ENCODE results near the gene GFM1.
"Not testable (repeated sequence)": the region's sequence is repeated elsewhere in the genome, so short reads cannot be mapped to it uniquely, and the experiment has no call there.

Gene GFM1

DNA sequence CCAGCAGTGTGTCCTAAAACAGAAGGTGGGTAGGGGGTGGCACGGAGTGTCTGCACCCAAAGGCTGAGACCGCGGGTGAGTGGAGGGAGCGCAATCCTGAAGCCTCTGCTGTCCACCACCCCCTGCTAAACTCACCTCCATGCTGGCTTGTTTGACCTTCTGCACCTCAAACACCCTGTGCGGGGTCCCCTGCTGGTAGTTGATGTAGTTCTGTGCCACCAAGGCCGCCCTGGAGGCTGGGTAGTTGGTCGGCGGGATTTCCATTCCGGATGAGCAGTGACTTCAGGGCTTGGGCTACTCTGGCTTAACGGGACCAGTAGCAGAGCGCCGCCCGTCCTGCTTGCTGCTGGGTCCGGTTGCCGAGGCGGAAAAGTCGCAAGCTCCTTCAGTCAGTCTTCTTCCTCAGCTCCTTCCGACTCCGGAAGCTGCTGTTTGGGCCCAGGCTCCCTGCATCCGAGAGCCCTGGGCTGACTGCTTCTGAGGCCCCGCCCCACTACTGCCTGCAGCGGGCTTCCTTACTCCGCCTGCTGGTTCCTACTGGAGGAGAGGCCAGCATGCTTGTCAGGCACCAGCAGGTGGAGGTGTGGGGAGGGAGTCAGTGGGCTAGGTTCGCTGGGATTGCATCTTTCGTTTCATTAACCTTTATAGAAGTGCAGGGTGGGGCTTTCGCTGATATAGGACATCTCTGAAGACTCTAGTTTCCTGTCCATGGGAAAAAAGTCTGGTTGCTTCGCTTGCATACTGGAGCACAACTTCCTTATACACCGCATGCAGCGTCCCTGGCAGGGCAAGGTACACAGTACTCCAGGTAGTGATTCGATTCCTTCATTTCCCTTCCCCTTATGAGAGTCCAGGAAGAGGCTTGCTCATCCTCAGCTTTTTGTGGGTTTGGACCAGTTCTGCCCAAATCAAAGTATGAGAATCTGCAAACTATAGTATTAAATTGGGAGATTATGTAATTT, 28.2 kb downstream of the GFM1 start, which contains the start of gene LXN:
LXN (minus strand) TSS at position 434 of the 962 bp plus-strand sequence; CDS start at position 264, 170 bp downstream.
- FAIRE-seq (peak; percentile 67), DNase-seq (ENCODE audit: insufficient read length, low spot score) (peak; percentile 72)

DNA sequence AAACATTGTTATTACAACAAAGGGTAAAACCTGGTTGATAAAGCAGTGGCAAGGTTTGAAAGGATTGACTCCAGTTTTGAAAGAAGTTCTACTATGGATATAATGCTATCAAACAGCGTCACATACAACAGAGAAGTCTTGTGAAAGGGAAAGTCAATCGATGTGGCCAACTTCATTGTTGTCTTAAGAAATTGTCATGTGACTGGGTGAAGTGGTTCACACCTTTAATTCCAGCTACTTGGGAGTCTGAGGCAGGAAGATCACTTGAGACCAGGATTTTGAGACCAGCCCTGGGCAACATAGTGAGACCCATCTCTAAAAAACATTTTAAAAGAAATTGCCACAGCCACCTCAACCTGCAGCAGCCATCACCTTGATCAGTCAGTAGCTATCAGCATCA, 34.4 kb downstream of the GFM1 start:
- FAIRE-seq, result no peak
- DNase-seq (ENCODE audit: insufficient read length, low spot score), result no peak

DNA sequence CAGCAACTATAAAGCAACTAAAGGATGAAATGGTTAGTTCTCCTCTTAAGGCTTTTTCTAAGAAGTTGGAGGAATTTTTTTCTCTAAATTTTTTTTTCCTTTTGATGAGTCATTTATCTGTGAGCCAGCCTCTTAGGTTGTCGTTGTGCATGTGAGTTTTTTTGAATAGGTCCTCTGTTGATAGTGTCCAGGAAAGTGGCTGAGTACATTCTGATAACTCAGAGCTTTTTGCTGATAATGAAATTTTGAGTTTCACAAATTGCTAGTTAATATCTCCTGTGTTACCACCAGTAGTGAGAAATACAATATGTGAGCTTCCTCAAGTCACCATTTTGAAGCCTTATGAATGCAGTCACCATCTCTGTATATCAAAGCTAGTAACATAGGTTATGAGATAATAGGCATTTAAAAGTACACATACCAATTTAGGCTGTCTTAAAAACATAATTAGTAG, 35.2 kb downstream of the GFM1 start:
- no peak for DNase-seq (ENCODE audit: insufficient read length, low spot score)
- FAIRE-seq, result no peak

DNA sequence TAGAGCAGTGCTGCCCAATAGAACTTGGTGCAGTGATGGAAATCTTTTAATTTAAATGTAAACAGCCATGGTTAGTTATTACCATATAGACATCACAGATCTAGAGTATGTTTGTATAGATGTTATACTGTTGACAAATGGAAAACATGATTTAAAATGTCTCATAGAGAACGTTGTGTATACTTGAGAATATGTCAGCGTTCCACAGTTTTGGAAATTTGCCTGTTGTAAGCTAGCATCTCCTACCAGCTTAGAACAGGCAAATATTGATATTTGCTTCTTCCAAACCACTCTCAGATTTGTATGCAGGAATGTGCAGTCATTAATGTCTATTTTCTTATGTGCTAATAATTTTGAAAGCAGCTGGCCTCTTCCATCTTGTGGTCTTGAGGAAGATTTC, 36.5 kb downstream of the GFM1 start:
- no peak for DNase-seq (ENCODE audit: insufficient read length, low spot score)
- no peak for FAIRE-seq

DNA sequence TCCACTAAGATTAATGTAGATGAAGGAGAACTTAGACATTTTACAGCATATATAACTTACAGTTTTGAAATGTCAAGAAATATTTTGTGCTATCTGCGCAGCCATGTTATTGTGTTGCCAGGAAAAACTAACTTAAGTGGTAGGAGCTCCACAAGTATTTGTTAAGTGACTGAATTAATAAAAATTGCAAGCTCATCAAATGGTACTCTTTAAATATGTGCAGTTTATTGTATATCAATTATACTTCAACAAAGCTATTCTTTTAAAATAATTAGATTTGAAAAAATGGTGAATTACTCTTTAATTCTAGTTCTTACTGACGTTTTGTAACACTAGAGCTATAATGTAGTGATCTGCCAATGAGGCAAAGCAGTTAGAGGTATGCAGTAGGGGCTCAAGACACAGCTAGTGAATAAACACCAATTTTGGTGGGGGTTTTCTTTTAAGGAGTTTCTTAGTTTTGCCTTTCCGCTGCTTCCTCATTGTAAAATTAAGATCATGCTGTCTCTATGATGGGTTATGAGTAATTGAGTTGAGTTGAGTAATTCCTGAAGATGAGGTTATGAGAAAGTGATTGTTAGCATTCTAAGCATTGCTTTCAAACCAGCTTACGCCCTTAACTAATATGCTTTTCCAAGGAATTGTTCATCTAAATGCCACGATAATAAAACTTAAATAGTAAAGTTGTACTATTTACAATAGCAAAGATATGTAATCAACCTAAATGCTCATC, 39.1 kb downstream of the GFM1 start:
- DNase-seq (ENCODE audit: insufficient read length, low spot score) (no peak), FAIRE-seq (no peak)

DNA sequence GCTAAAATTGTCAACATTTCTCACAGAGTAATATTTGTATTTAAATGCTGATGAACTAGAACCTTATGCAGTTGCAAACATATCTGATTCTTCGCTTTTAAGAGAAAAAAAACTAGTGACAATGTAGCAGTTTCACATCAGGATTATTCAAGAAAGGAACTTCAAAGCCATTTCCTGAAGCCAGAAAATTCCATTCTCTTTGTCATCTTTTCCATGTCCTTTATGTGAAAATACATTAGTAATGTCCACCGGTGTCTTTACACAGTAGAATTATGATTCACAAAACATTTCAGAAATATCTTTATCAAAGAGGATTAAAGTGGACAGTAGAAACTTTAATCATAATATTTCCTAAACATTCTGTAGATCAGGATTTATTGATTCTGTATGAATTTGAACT, 40.8 kb downstream of the GFM1 start:
- FAIRE-seq (no peak), DNase-seq (ENCODE audit: insufficient read length, low spot score) (no peak)

DNA sequence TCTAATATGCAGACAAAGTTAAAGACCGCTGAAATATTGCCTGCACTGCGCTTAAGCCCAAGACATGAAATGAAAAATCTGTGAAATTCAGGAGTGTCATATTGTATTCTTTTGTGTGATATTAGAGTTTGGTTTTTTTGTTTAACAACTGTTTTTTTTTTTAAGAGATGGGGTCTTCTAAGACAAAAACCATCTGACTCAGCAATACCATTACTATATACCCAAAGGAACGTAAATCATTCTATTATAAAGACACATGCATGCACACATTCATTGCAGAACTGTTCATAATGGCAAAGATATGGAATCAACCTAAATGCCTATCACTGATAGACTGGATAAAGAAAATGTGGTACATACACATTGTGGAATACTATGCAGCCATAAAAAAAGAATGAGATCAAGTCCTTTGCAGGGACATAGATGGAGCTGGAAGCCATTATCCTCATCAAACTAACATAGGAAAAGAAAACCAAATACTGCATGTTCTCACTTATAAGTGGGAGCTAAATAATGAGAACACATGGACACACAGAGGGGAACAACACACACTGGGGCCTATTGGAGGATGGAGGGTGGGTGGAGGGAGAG, 49.6 kb downstream of the GFM1 start:
- DNase-seq (ENCODE audit: insufficient read length, low spot score); FAIRE-seq: not testable (repeated sequence)

DNA sequence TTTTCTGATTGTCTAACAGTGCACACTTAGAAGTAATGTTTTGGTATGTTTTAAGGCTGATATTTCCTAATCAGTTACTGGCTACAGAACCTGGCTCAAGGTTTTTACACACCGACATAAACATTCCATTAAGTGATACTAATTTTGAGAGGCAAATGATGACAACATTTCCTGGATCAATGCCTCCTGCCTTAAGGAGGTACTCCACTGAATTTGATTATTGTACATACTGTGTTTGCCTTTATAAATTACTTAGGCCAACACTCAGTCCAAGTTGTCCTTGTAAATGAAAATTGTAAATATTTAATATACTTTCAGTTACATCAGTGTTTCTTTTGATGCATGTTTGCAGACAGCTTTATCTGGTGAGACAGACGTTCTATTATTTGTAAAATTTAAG, 52.3 kb downstream of the GFM1 start:
- DNase-seq (ENCODE audit: insufficient read length, low spot score) (no peak), FAIRE-seq (no peak)

DNA sequence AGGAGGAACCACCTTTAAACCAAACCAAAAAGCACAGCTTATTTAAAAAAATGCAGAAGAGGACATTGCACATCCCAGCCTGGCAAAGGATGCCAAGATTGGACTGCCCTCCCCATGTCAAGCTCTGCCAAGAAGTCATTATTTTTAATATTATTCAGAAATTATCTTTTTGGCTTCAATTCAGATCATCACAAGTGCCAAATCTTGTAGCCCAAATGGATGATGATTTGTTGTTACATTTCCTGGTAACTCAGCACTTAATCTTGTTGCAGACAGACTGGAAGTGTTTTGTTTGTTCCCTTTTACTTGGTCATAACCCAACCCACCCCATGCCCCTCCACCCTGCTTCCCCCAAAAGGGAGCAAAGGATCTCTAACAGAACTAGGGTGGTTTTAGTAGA, 56.2 kb downstream of the GFM1 start:
- FAIRE-seq, result no peak

DNA sequence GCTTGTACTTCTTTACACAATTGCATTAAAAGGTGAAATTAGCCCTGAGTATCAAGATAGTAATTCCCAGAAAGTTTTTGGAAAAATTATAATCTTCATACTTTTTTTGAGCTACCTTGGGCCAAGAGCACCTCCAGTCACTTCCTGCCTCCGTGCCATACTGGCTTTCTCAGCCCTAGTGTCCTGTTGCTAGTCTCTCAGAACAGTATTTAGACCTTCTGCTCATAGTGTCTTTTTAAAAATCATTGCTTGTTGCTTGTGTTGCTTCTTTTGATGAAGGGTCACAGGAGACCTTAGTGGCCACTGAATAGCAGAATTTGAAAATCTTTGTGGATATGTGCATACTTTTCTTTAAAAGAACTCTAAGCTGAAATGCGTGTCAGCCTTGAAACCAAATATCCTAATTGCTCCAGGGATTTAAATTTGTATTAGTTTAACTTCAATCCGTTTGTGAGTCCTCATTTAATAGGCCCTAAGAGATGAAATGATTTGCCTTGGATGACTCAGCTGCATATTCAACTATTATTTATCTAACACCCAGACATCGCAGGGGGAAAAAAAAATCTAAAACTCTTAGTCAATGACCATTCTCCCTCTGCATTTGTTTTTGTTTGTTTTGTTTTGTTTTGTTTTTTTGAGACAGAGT, 57.2 kb downstream of the GFM1 start:
- DNase-seq (ENCODE audit: insufficient read length, low spot score) (no peak), FAIRE-seq (no peak)

More for the DNA sequence above, 56.2 kb downstream of the GFM1 start:
- no peak for DNase-seq (ENCODE audit: insufficient read length, low spot score)

DNA sequence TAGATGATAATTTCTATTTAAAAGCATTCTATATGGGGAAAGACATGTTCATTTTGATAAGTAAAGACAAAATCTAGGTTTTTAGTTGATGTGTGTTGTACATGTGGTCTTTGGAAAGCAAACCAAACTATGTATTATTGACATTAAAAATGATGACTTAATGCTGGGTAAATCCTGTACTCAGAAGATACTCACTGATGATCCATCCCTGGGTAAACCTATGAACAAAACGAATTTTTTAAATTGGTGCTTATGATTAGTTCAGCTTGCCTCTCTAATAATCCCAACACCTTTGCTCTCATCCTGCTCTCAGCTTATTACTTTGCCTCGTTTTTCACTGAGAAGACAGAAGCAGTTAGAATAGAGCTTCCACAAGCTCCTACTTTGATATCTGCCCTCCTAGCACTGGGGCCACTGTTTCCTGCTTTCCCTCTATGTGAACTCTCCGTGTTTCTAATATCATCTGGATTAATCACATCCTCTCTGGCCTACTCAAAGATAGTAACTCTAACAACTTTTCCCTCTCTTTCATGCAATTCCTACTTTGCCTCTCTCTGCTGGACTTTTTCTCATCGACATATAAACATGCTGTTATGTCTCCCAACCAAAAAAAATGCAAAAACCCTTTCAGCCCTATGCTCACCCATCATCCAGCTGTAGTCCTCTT, 58.6 kb downstream of the GFM1 start:
- FAIRE-seq, result no peak
- DNase-seq (ENCODE audit: insufficient read length, low spot score), result no peak

DNA sequence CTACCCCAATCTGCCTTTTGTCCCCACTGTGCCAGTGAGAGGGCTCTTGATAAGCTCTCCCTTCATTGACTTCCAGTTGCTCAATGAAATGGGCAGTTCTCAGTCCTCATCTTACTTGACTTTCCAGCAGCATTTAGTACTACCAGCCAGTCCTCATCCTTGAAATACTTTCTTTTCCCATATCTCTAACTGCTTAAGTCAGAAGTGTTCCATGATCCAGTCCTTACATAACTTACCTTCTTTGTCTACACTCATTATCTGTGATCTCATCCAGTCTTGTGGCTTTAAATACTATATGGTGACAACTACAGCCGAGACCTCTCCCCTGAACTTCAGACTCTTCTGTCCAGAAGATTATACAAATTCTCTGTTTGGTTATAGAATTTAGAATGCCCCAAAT, 59.2 kb downstream of the GFM1 start:
- no peak for FAIRE-seq

DNA sequence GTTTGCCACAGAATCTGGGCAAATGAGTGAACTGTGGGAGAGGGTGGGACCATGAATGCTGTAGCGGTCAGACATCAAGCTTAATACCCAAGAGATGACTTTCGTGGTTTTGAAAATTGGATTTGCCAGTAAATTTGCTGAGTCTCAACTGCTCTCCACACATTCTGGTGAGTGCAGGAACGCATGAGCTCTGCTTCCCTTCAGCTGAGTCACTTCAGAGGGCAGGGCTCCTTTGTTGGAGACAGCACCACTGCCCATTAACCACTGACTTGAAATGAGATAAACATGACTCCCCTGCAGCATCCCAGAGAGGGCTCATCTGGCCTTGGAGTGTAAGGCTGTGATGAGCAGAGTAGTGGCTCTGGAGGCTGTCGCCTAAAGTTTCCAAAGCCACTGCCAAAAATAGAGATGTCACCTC, 65.3 kb downstream of the GFM1 start:
- FAIRE-seq (peak; percentile 65), DNase-seq (ENCODE audit: insufficient read length, low spot score) (peak; percentile 51)

More for the DNA sequence above, 59.2 kb downstream of the GFM1 start:
- DNase-seq (ENCODE audit: insufficient read length, low spot score), result no peak

DNA sequence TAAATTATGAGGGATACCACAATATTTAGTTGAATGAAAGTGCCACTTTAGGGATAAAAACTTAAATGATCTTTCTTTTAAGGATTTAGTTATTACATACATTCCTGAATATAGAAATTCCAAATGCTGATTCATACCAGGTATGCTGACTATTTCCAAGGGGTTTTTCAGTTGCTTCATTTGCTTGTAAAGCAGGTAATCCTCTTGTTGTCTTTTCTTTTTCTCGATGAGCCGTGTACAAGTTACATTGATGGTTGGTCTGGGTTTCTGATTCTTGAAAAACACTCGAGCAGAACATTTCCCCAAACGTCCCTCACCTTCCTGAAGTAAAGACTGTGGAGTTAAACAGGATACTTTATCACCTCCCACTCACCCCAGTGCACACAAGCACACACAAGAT, 66.3 kb downstream of the GFM1 start:
- no peak for DNase-seq (ENCODE audit: insufficient read length, low spot score)
- no peak for FAIRE-seq

DNA sequence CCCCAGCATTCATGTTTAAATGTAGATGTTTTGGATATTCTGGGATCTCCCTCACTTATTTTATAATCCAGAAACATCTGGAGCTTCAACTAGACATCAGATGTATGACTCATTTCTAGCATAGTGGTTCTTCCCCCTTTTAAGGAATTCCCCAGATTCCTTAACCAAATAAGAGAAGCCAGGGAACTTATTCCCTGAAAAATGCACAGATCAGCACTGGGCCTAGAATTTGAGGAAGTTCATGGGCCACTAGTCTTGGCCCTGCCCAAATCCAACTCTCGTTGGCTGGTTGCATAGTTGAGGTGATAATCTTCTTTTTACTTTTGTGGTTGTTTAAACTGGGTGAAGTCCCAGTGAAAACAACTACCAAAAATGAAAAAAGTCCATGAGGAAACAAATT, 67.6 kb downstream of the GFM1 start:
- no peak for FAIRE-seq
- peak; percentile 67 for DNase-seq (ENCODE audit: insufficient read length, low spot score)

DNA sequence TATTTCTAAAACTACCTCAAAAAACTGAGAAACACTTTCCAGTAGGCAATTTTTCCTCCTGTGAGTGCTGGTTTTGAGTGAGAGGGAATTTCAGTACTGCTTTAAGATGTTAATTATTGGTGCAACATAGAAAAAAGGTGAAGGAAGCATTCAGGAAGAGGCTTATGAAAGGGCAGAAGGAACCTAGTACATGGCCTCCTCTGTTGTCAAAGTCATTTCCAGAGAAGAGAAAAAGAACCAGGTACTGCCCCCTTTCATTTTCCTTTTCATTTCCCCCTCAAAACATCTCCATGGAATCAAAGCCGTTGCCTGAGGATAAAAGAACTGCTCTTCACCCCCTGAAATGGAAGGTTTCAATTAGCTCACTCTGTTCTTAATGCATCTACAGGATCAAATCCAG, 68.1 kb downstream of the GFM1 start:
- FAIRE-seq (no peak), DNase-seq (ENCODE audit: insufficient read length, low spot score) (no peak)

DNA sequence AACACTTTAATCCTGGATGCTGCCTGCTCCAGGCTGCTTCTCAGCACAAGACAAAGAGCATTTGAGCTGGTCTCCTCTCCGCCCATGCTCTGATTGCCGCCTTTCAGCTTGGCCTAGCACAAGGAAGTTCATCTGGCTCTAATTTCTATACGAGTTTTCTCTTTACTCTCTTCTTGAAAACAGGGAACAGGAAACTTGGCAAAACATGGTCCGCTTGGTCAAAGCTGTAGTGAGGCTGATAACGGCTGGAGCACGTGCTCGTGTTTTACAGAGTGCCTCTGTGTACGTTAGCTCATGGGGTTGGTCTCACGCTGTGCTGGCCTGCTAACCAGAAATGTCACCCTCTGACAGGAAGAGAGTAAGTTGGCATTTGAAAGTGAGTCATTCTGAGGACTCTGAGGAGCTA, 68.8 kb downstream of the GFM1 start:
- FAIRE-seq (no peak), DNase-seq (ENCODE audit: insufficient read length, low spot score) (no peak)

DNA sequence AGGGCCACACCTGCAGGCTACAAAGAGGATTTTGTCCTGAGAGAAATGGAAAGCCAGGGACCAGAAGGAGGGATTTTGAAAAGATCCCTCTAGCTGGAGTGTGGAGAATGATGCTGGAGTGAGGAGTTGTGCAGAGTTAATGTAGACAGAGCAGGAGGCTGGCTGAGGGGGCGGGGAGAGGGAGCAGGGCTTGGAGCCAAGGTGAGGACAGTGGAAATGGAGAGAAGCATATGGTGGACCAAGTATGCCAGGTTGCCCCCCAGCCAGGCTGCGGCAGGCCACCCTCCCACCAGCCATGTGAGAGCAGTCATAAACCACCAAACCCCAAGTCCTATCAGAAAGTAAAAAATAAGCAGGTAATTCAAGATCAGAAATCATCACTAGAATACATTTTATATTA, 73.2 kb downstream of the GFM1 start:
- FAIRE-seq, result no peak

DNA sequence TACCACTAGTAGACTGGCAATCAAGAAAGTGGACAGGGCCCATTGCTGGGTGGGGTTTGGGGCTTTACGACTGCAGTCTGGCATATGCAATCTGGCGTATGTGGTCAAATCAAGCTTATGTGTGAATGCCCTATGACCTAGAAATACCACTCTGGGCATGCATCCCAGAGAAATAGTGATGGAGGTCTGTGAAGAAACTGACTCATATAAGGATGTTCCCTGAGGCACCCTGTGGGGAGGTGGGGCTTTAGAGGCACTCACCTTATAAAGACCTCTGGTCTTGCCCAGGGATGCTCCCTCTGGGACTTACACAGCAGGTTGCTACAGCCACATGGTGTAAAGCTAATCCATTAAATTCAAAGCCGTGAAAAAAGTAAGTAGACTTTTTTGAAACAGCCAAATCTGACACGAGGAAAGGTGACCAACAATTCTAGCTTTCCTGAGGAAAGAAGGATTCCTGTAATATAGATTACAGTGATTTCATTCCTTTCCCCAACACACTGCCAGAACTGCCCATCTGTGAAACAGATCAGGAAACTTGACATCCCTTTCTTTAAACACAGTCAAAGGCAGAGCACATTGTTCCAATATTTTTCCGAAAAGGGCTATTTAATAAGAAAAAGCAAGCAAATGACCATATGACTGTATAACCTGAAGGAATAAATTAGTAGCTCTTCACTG, 74.3 kb downstream of the GFM1 start:
- no peak for FAIRE-seq
- DNase-seq (ENCODE audit: insufficient read length, low spot score), result peak; percentile 71

More for the DNA sequence above, 73.2 kb downstream of the GFM1 start:
- DNase-seq (ENCODE audit: insufficient read length, low spot score), result no peak

DNA sequence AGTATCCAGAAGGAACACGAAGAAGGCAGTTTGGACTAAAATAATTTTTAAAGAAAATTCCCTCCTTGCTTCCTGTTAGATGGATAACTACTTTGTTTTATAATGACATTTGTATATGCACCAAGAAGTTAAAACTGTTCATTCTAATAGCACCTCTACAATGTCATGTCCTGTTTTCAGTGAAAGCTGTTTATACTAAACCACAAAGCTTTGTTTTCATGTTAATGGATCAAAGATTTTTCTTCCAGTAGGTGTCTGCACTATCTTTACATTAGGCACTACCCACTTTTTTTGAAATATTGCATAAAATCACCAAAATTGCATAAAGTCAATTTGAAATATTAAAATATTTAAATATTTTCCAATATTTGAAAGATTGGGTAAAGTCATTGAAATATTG, 77.8 kb downstream of the GFM1 start:
- no peak for FAIRE-seq
- no peak for DNase-seq (ENCODE audit: insufficient read length, low spot score)

Data from HTR-8/SVneo (cell line).